WI38 (cell line): ENCODE measurements around the gene NBAS.
"Not testable (repeated sequence)": the region's sequence is repeated elsewhere in the genome, so short reads cannot be mapped to it uniquely, and the experiment has no call there.

ENCODE experiments used
- H3K4me3 ChIP-seq: 2 replicates; pipeline ENCODE4 v1.5.1; 2011; ENCODE audit warnings: low read depth, mild to moderate bottlenecking, control low read depth, low read length
- TF ChIP-seq, protein P1 (sequence below): IDR thresholded peaks from 2 replicates; pipeline ENCODE4 v1.5.1; 2012; ENCODE audit warnings: low read depth, mild to moderate bottlenecking, control low read depth, low read length

NBAS gene

GRCh38 chr2:15538792-15539191 lies 22.3 kb downstream of the NBAS start:
- H3K4me3 ChIP-seq: no peak overlapping the region
- TF ChIP-seq, protein P1, sequence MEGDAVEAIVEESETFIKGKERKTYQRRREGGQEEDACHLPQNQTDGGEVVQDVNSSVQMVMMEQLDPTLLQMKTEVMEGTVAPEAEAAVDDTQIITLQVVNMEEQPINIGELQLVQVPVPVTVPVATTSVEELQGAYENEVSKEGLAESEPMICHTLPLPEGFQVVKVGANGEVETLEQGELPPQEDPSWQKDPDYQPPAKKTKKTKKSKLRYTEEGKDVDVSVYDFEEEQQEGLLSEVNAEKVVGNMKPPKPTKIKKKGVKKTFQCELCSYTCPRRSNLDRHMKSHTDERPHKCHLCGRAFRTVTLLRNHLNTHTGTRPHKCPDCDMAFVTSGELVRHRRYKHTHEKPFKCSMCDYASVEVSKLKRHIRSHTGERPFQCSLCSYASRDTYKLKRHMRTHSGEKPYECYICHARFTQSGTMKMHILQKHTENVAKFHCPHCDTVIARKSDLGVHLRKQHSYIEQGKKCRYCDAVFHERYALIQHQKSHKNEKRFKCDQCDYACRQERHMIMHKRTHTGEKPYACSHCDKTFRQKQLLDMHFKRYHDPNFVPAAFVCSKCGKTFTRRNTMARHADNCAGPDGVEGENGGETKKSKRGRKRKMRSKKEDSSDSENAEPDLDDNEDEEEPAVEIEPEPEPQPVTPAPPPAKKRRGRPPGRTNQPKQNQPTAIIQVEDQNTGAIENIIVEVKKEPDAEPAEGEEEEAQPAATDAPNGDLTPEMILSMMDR: no peak

GRCh38 chr2:15533860-15534480 lies 27.2 kb downstream of the NBAS start:
- no peak overlapping the region for H3K4me3 ChIP-seq
- TF ChIP-seq, protein P1: no peak

DNA sequence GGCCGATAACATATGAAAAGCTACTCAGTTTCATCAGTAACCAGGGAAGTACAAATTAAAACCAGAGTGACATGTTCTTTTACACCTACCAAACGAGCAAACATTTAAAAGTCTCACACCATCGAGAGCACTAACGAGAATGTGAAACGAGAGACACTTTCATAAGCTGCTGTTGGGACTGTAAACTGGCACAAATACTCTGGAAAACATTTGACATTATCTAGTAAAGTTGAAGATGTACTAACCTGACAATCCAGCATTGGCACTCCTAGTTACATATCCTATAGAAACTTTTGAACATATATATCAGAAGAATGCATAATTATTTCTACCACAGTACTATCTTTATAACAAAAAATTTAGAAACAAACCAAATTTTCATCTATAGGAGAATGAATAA lies 28.1 kb downstream of the NBAS start:
- H3K4me3 ChIP-seq: no peak overlapping the region
- TF ChIP-seq, protein P1: no peak

DNA sequence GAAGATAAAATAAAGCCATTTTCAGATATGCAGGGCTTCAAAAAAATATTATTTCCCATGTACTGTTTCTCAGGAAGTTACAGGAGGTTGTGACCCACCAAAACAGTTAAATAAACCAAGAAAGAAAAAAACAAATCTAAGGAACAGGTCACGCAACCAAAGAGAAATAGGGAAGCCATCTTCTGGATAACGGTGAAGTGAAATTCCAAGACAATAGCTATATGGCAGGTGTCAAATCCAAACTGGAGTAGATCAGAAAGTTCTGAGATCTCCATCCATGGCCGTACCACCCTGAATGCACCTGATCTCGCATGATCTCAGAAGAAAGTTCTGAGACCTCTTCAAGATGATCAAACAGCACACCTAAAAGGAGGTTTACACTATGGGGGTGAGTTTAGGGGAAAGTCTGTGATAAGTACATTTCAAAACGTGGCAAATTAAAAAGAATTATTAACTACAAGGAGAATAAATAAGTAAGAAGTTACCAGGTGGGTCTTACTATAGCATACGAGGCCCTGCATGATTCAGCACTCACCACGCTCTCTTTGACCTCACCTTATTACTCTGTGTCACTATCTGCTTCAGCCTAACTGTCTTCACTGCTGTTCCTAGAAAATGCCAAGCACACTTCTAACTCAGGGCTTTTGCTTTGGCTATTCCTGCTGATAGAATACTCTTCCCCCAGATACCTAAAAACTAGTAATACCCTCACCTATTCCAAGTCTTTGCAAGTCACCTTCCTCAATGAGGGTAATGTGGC lies 29.9 kb downstream of the NBAS start:
- no peak overlapping the region for H3K4me3 ChIP-seq
- TF ChIP-seq, protein P1: no peak

- TF ChIP-seq, protein P1: no peak
- no peak overlapping the region for H3K4me3 ChIP-seq
Observed at GRCh38 chr2:15527074-15527739, 33.9 kb downstream of the NBAS start.

DNA sequence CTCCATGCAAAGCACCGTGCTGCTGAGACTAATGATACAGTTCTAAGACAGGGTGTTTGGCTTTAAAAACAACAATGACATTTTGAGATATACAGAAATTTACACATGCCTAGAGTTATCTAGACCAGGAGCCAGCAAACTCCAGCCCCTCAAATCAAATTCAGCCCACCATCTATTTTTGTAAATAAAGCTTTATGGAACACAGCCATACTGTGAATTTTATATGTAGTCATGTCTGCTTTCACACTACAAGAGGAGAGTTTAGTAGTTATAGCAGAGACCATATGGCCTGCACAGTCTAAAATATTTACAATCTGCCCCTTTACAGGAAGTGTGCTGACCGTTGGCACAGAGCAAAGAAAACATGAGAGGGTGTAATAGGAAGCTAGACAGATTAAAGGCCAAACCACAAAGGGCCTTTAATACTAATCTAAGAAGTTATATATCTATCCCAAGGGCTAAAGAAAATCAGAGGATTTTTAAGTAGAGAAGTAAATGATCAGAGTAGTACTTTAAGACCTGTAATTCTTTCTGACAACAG lies 39.4 kb downstream of the NBAS start:
- no peak overlapping the region for H3K4me3 ChIP-seq
- TF ChIP-seq, protein P1: no peak

DNA sequence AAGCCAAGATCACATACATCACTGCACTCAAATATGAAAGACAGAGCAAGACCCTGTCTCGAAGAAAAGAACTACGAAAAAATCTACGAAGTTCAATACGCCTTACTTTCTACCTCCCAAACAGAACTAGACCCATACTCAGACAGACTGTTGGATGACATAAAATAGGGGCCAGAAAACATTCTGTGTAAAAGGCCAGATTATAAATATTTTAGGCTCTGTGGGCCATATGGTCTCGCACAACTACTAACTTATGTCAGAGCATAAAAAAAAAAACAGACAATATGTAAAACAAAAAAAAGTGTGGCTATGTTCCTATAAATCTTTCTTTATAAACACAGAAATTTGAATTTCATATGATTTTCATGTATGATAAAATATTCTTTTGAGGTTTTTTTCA lies 40.8 kb downstream of the NBAS start:
- no peak overlapping the region for H3K4me3 ChIP-seq
- TF ChIP-seq, protein P1: no peak

DNA sequence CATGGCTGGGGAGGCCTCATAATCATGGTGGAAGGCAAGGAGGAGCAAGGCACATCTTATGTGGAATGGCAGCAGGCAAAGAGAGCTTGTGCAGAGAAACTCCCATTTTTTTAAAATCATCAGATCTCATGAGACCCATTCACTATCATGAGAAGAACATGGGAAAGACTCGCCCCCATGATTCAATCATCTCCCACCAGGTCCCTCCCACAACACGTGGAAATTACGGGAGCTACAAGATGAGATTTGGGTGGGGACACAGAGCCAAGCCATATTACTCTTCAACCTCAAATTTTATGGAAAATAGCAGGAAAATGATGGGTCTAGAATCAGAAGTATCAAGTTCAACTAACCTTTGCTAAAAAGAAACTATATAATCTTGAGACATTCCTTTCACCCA lies 42.4 kb downstream of the NBAS start:
- H3K4me3 ChIP-seq: not testable (repeated sequence)
